GM18511 (cell line): ENCODE measurements around the gene PTOV1.

Experiments used
- ATAC-seq: cut with Tn5 transposase; IDR thresholded peaks from one replicate; pipeline ENCODE4 v1.9.1; 2021; ENCODE audit warnings: mild to moderate bottlenecking, moderate library complexity; ENCODE audit not compliant: unreplicated experiment

Gene PTOV1

GRCh38 chr19:49872245-49873128 lies 21.5 kb downstream of the PTOV1 start:
- ATAC-seq = no peak

GRCh38 chr19:49873129-49873521 lies 22.2 kb downstream of the PTOV1 start:
- ATAC-seq = no peak

GRCh38 chr19:49873834-49874233 lies 22.9 kb downstream of the PTOV1 start:
- ATAC-seq = no peak

GRCh38 chr19:49874503-49875157 lies 23.7 kb downstream of the PTOV1 start:
- no peak for ATAC-seq

- ATAC-seq = no peak
These were observed 24.2 kb downstream of the PTOV1 start for GRCh38 chr19:49875177-49875576.

- no peak for ATAC-seq
These were observed 25.0 kb downstream of the PTOV1 start for GRCh38 chr19:49875857-49876421.

- peak; percentile 53 for ATAC-seq
These were observed 25.6 kb downstream of the PTOV1 start for GRCh38 chr19:49876422-49877019.

- ATAC-seq = peak; percentile 67
These were observed 26.3 kb downstream of the PTOV1 start, which contains the start of the genes AKT1S1 and TBC1D17 for GRCh38 chr19:49877020-49877878. TSS of gene AKT1S1 (minus strand) at chr19:49877355. CDS start at chr19:49873295, 4,060 bp downstream. TSS of gene TBC1D17 (plus strand) at chr19:49877702. CDS start at chr19:49877724, 22 bp downstream.

GRCh38 chr19:49877879-49878743 lies 27.2 kb downstream of the PTOV1 start:
- ATAC-seq = peak; percentile 55

- ATAC-seq = no peak
These were observed 27.7 kb downstream of the PTOV1 start for GRCh38 chr19:49878744-49879070.

GRCh38 chr19:49879243-49879963 lies 28.4 kb downstream of the PTOV1 start:
- no peak for ATAC-seq

- ATAC-seq = no peak
These were observed 29.4 kb downstream of the PTOV1 start for GRCh38 chr19:49880162-49880869.

GRCh38 chr19:49881186-49881585 lies 30.2 kb downstream of the PTOV1 start:
- no peak for ATAC-seq

- ATAC-seq = no peak
These were observed 30.9 kb downstream of the PTOV1 start for GRCh38 chr19:49881672-49882394.

- ATAC-seq = no peak
These were observed 31.7 kb downstream of the PTOV1 start for GRCh38 chr19:49882643-49883042.

GRCh38 chr19:49883094-49883493 lies 32.1 kb downstream of the PTOV1 start:
- no peak for ATAC-seq

GRCh38 chr19:49884109-49884508 lies 33.1 kb downstream of the PTOV1 start:
- no peak for ATAC-seq

GRCh38 chr19:49884760-49885159 lies 33.8 kb downstream of the PTOV1 start:
- no peak for ATAC-seq
